DOHH2 (cell line): ENCODE measurements around the gene ATP8B4.

ENCODE experiments used
- CTCF ChIP-seq: fragments of 200-600 bp; sonication (generic); IDR thresholded peaks from one replicate; pipeline ENCODE4 v1.5.1; 2014; ENCODE audit warnings: antibody characterized with exemption, mild to moderate bottlenecking, low read depth, low read length; ENCODE audit not compliant: poor library complexity, severe bottlenecking
- EZH2phosphoT487 ChIP-seq: fragments of 200-600 bp; sonication (generic); IDR thresholded peaks from 2 replicates; pipeline ENCODE4 v1.6.1; 2017; ENCODE audit warnings: borderline replicate concordance, mild to moderate bottlenecking, antibody characterized with exemption, low read length, moderate library complexity, mixed read lengths

- no peak for TF ChIP-seq CTCF
- no peak for TF ChIP-seq EZH2phosphoT487
Measured at GRCh38 chr15:50055332-50055731, 63.7 kb downstream of the ATP8B4 start.
